Large intestine (tissue), 3 donors: ENCODE measurements around the gene INAVA. TPM values are rescaled to one million over a fixed set of nuclear protein-coding genes. Genes with fewer than 3 reads are reported as not detected.
"Not testable (repeated sequence)": the region's sequence is repeated elsewhere in the genome, so short reads cannot be mapped to it uniquely, and the experiment has no call there.

ENCODE experiments used
- DNase-seq, 2 donors: peaks; one replicate each; pipeline versions ENCODE4 v3.0.0 to v3.0.0-alpha.2; 2013
- H3K27ac ChIP-seq: one replicate; pipeline ENCODE4 v1.5.1; 2013; ENCODE audit warnings: low read length
- H3K27me3 ChIP-seq: 2 replicates; pipeline ENCODE4 v1.6.1; 2013; ENCODE audit warnings: low read length; ENCODE audit not compliant: control insufficient read depth, insufficient read depth
- H3K36me3 ChIP-seq: 2 replicates; pipeline ENCODE4 v1.6.1; 2013; ENCODE audit warnings: low read length; ENCODE audit not compliant: control insufficient read depth, insufficient read depth
- H3K4me1 ChIP-seq: one replicate; pipeline ENCODE4 v1.6.1; 2013; ENCODE audit warnings: low read length; ENCODE audit not compliant: control insufficient read depth, insufficient read depth
- H3K4me3 ChIP-seq: one replicate; pipeline ENCODE4 v1.5.1; 2013; ENCODE audit warnings: low read length
- H3K9me3 ChIP-seq: one replicate; pipeline ENCODE4 v1.6.1; 2013; ENCODE audit warnings: mild to moderate bottlenecking, low read depth, low read length, moderate library complexity; ENCODE audit not compliant: control insufficient read depth
- WGBS: methylation state at CpG from one replicate; pipeline ENCODE4 v1.1.5; 2013; ENCODE audit warnings: low lambda C conversion rate; ENCODE audit not compliant: insufficient coverage; 5-methylcytosine and 5-hydroxymethylcytosine counted together
- polyA plus RNA-seq: library from polyadenylated mRNA; unstranded; fragments of 120-200 nt; gene quantifications from one replicate; pipeline ENCODE4 v1.2.1, GENCODE V29; 2013

The INAVA gene
- polyA plus RNA-seq, 1 donor = 101 TPM

DNA sequence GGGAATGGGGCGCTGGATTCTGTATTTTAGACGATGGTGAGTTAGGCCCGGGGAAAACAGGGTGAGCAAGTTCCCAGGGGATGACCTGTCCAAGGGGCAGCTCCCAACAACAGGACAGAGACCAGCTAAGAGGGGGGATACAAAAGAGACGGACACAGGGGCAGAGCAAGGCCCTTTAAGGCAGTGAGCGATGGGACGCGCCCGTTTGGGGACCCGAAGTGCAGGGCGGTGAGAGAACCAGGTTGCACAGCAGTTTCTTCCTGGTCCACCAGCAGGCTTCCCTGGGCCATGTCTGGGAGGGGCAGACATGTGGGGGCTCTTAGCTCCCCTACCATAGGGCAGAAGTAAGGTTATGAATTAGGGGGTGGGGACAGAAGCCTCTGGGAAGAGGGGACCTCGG, 22.0 kb downstream of the INAVA start:
- Histone ChIP-seq H3K36me3 (peaks cover 20% of the 10 kb centered on the region), H3K4me3 (no peak overlapping the region), H3K27me3 (no peaks in the 10 kb centered on the region), H3K9me3 (no peaks in the 10 kb centered on the region), H3K4me1 (peaks cover 18% of the 10 kb centered on the region), H3K27ac (peak overlapping the region; percentile 54)
- no peak for DNase-seq
- no CpG with 5 or more reads among the region's 11 CpGs for WGBS

DNA sequence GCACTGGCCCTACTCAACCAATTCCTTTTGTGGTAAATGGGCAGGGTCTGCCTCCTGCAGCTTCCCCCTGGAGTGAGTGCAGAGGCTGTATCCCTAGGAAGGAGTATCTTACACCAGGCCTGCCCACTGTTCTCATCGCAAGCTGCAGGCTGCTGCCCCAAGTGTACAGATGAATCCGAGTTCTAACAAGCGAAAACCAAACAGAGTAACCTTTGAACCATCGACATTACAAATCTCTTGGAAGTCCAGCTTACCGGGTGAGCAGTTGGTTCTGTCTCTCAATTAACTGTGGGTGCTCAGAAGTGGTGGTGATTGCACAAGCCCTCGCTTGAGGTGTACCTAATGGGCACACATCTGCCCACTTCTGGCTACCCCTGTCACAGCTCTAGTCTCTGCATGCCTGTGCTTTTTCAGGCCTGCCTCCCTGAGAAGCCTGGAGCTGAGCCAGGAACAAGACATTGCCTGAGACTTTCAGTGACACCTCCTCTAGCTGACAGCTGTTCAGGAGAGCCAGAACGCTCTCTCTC, 22.7 kb downstream of the INAVA start:
- no peak overlapping the region for H3K4me3 ChIP-seq
- H3K9me3 ChIP-seq = no peaks in the 10 kb centered on the region
- no peaks in the 10 kb centered on the region for H3K27me3 ChIP-seq
- WGBS = no CpG with 5 or more reads among the region's 7 CpGs
- DNase-seq = peak in 1 of 2 donors; percentile 79
- H3K27ac ChIP-seq = peak overlapping the region; percentile 54
- peaks cover 18% of the 10 kb centered on the region for H3K4me1 ChIP-seq
- peaks cover 15% of the 10 kb centered on the region for H3K36me3 ChIP-seq

DNA sequence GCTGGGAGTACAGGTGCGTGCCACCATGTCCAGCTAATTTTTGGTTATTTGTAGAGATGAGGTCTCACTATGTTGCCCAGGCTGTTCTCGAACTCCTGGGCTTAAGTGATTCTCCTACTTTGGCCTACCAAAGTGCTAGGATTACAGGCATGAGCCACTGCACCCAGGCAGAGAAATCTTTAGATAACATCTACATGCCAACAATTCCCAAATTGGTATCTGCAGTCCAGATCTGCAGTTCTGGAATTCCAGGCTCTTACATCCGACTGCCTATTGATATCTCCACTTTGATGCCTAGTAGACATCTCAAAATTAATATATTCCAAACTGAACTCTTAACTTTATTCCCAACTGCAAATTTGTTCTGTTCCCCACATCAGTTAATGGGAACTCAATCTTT, 23.3 kb downstream of the INAVA start:
- WGBS = 100% methylated on average over 1 of the region's 3 CpGs
- DNase-seq = no peak

DNA sequence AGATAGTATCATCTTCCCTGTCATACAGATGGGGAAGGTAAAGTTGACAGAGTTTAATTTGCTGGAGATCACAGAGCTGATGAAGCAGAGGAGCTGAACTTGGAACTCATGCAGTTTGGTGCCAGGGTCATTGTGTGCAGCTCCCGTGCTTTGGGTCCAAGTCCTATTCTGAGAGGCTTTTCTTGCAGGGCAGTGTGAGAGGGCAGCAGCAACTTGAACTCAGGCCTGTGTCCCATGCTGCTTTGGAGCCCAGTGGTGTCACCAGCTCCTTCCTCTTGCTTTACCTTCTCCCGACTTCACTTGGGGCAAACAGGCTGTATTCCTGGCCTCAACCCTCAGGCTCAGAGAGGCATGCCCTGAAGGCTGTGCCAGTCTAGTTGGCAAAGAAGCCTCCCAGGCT, 24.7 kb downstream of the INAVA start:
- peaks cover 2% of the 10 kb centered on the region for H3K36me3 ChIP-seq
- WGBS = no CpG with 5 or more reads among the region's 2 CpGs

More for the DNA sequence above, 23.3 kb downstream of the INAVA start:
- no peaks in the 10 kb centered on the region for H3K27me3 ChIP-seq
- H3K4me3 ChIP-seq = no peak overlapping the region
- peaks cover 8% of the 10 kb centered on the region for H3K36me3 ChIP-seq
- H3K9me3 ChIP-seq = no peaks in the 10 kb centered on the region
- no peak overlapping the region for H3K27ac ChIP-seq
- H3K4me1 ChIP-seq = peaks cover 18% of the 10 kb centered on the region

DNA sequence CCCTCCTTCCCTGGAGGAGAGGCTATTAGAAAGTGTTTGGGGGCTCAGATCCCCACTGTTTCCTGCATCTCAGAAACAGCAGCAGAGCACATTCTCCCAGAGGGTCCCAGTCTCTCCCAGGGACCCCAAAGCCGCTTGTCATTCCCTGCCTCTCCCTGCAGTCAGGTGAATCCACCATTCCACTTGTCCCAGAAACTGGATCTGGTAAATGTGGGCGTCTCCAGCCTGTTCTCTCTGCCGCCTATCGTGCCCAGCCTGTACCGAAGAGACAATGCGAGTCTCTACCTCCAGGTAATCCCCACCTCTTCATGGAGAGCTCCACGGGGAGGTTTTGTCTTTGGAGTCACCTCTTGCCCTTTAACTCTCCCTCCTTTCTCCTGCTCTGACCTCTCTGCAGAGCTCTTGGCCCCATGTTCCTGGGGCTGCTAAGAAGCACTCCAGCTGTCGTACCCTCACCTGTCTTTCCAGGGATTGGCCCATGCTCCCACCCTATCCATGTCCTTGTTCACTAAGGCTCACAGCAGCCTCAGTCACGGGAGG, 26.9 kb downstream of the INAVA start:
- Histone ChIP-seq H3K27ac (no peak overlapping the region), H3K4me1 (peaks cover 10% of the 10 kb centered on the region), H3K36me3 (no peaks in the 10 kb centered on the region), H3K4me3 (no peak overlapping the region), H3K9me3 (no peaks in the 10 kb centered on the region), H3K27me3 (no peaks in the 10 kb centered on the region)
- 100% methylated on average over 1 of the region's 9 CpGs for WGBS
- no peak for DNase-seq

More for the DNA sequence above, 24.7 kb downstream of the INAVA start:
- Histone ChIP-seq H3K9me3 (no peaks in the 10 kb centered on the region), H3K4me1 (peaks cover 18% of the 10 kb centered on the region), H3K4me3 (no peak overlapping the region), H3K27ac (no peak overlapping the region), H3K27me3 (no peaks in the 10 kb centered on the region)
- DNase-seq = no peak

DNA sequence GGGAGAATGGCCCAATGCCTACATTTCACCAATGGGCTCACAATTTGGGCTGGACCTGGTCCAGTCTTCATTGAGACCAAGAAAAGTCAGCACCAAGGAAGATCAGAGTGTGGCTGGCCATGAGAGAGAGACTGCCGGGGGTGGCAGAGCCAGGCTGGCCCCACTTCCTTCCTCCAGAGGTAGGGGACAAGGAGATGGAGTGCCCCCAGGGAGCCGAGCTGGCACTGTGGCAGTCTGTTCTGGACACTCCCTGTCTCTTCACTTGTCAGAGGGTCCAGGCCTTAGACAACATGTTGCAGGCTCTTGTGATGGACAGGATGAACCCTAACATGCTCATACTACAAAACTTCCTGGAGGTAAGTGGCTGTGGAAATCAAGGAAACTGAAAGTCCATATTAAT, 27.7 kb downstream of the INAVA start:
- no peak for DNase-seq
- Histone ChIP-seq H3K9me3 (no peaks in the 10 kb centered on the region), H3K27me3 (no peaks in the 10 kb centered on the region), H3K36me3 (no peaks in the 10 kb centered on the region), H3K4me1 (peaks cover 2% of the 10 kb centered on the region), H3K27ac (no peak overlapping the region), H3K4me3 (no peak overlapping the region)
- no CpG with 5 or more reads among the region's 2 CpGs for WGBS

DNA sequence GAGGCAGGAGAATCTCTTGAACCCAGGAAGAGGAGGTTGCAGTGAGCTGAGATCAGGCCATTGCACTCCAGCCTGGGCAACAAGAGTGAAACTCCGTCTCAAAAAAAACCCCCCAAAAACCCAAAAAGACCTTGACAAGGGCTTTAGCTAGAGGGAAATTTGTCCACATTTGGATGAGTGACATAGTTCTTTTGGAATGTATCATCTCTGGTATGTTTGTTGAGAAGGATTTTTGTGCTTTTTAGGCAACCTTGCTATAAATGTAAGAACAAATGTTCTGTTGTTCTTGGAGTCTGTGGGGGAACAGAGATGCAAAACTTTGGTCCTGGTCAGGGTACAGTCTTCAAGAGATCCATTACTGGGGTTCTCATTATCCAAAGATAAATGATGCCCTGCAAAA, 28.9 kb downstream of the INAVA start:
- Histone ChIP-seq H3K27me3 (no peaks in the 10 kb centered on the region), H3K4me3 (no peak overlapping the region), H3K4me1 (no peaks in the 10 kb centered on the region), H3K27ac (no peak overlapping the region), H3K36me3 (no peaks in the 10 kb centered on the region), H3K9me3 (no peaks in the 10 kb centered on the region)
- no CpG with 5 or more reads among the region's 1 CpG for WGBS
- no peak for DNase-seq

DNA sequence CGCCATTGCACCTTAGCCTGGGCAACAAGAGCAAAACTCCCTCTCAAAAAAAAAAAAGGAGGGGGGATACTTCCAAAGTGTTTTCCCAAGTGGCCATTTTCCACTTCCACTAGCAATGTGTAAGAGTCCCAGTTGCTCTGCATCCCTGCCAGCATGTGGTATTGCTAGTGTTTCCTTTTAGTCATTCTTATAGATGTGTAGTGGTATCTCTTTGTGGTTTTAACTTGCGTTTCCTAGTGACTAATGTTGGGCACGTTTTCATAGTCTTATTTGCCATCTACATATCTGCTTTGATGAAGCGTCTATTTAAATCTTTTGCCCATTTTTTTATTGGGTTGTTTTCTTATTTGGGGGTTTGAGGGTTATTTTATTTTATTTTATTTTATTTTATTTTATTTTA, 31.1 kb downstream of the INAVA start:
- Histone ChIP-seq H3K4me3 (no peak overlapping the region), H3K36me3 (no peaks in the 10 kb centered on the region), H3K9me3 (no peaks in the 10 kb centered on the region), H3K27ac (no peak overlapping the region), H3K27me3 (no peaks in the 10 kb centered on the region), H3K4me1 (no peaks in the 10 kb centered on the region)
- WGBS = 100% methylated on average over 2 of the region's 4 CpGs
- no peak for DNase-seq

DNA sequence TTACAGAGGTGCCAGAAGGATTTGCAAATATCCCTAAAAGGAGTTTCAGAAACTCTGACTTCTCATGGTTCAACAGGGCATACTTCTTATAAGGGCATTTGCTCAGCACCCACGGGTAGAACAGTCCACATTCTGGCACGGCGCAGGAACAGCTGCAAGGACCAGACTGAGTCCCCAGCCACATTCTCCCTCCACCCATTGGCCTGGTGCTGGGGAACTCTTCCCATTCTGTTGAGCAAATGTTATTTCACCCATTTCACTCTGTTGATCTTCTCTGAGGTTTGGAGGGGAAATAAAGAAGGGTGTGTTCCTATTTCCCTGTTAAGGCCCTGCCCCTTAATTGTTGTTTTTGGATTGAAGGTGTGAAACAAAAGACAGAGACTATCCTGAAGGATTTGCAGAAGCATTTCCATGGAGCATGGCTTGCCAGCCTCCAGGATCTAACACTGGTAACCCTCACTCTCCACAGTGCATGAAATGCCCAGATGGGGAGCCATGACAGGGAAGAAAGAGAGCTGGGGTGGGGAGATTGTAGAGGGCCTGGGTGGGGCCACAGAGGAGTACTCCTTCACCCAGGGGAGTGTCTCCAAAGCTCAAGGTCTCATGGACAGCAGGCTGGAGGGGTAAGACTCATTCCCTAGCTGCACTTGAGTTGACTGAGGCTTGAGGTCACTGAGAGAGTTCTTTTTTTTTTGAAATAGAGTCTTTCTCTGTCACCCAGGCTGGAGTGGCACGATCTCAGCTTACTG, 35.0 kb downstream of the INAVA start:
- no peak for DNase-seq
- no peaks in the 10 kb centered on the region for H3K27me3 ChIP-seq
- no peak overlapping the region for H3K4me3 ChIP-seq
- no peaks in the 10 kb centered on the region for H3K36me3 ChIP-seq
- no peaks in the 10 kb centered on the region for H3K4me1 ChIP-seq
- H3K9me3 ChIP-seq = no peaks in the 10 kb centered on the region
- no CpG with 5 or more reads among the region's 4 CpGs for WGBS
- no peak overlapping the region for H3K27ac ChIP-seq

DNA sequence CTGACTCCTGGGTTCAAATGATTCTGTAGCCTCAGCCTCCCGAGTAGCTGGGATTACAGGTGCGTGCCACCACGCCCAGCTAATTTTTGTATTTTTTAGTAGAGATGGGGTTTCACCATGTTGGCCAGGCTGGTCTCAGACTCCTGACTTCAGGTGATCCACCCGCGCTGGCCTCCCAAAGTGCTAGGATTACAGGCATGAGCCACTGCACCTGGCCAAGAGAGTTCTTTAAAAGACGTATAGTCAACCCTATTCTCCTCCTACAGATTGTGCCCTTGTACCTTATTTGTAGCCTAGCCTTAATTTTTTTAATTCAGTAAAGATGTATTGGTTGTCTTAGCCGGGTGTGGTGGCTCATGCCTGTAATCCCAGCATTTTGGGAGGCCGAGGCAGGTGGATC, 35.6 kb downstream of the INAVA start:
- not testable (repeated sequence) for H3K9me3 ChIP-seq, DNase-seq, H3K27me3 ChIP-seq, H3K4me3 ChIP-seq, H3K4me1 ChIP-seq, H3K27ac ChIP-seq, H3K36me3 ChIP-seq
- WGBS = no CpG with 5 or more reads among the region's 8 CpGs

DNA sequence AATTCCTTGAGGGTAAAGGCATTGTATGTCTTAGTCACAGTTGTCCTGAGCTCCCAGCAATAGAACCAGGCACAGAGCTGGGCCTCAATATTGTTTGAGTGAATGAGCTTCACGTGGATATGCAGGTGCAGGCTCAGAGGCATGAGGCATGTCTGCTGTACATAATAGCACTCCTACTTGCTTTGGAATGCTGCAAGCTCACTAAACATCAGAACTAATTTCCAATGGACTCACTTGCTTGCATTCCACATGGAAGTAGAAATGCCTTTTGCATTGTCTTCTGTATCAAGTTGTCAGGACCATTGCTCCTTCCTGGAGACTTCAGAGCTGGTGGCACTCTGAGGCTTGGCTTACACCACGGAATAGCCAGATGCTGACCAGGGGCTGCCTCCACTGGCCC, 37.1 kb downstream of the INAVA start:
- DNase-seq = no peak
- H3K4me3 ChIP-seq = no peak overlapping the region
- no peaks in the 10 kb centered on the region for H3K36me3 ChIP-seq
- no peaks in the 10 kb centered on the region for H3K4me1 ChIP-seq
- no peak overlapping the region for H3K27ac ChIP-seq
- no peaks in the 10 kb centered on the region for H3K9me3 ChIP-seq
- WGBS = no CpG with 5 or more reads among the region's 2 CpGs
- no peaks in the 10 kb centered on the region for H3K27me3 ChIP-seq
